Measurements from ENCODE around the gene ASB5. TPM values are rescaled to one million over a fixed set of nuclear protein-coding genes. Genes with fewer than 3 reads are reported as not detected.

ASB5 gene
- total and polyA plus RNA-seq, 10 of the 15 experiments (the other 5 are each of a cell fraction or from before 2014, with no cell fraction given) = not detected

GRCh38 chr4:176210101-176210500, 58.9 kb downstream of the ASB5 start:
- WGBS (ENCODE audit: insufficient coverage, insufficient replicate concordance, low lambda C conversion rate, missing lambda C conversion rate) = 65% methylated on average over 3 of the region's 3 CpGs
- CTCF ChIA-PET = interaction anchor here (1.1 kb wide), 2 partner anchors 8 to 15 kb away, joined by 3 to 6 read pairs; partner anchors contain the start of gene SPATA4
- intact Hi-C loops (cut with micrococcal nuclease; ENCODE audit: unreplicated experiment) = no loop called here

GRCh38 chr4:176209535-176209934, 59.5 kb downstream of the ASB5 start:
- in situ Hi-C loops (cut with MboI) = no loop called here
- no peak overlapping the region for H3K4me2 ChIP-seq (ENCODE audit: control insufficient read depth, insufficient read depth)
- H3K4me1 ChIP-seq (ENCODE audit: control insufficient read depth, insufficient read depth, low read length) = no peaks in the 10 kb centered on the region
- no peaks in the 10 kb centered on the region for H3K36me3 ChIP-seq (ENCODE audit: control insufficient read depth in 2 of 2, insufficient read depth in 2 of 2, low read length in 1 of 2)
- no peaks in the 10 kb centered on the region for H3K79me2 ChIP-seq (ENCODE audit: control insufficient read depth, insufficient read depth, low read length)
- no peak for FAIRE-seq
- H3K4me3 ChIP-seq = no peak overlapping the region
- no peak overlapping the region for H2AFZ ChIP-seq (ENCODE audit: control insufficient read depth, low read depth, low read length)
- CTCF ChIA-PET = interaction anchor here (1.1 kb wide), 1 partner anchor 14 kb away, joined by 3 read pairs; the partner anchor contains the start of gene SPATA4
- TF ChIP-seq WRNIP1 (IDR thresholded peaks at IDR 0.05; ENCODE audit: borderline replicate concordance, low read depth, low read length) (no peak), SUZ12 (IDR thresholded peaks at IDR 0.05; ENCODE audit: unreplicated experiment) (no peak), BHLHE40 (IDR thresholded peaks at IDR 0.05; ENCODE audit: borderline replicate concordance in 1 of 2, low read depth in 2 of 2, low read length in 1 of 2) (no peak), TCF7 (IDR thresholded peaks at IDR 0.05; ENCODE audit: borderline replicate concordance) (no peak), NBN (IDR thresholded peaks at IDR 0.05) (no peak), HCFC1 (IDR thresholded peaks at IDR 0.05; ENCODE audit: low read length) (no peak), IKZF1 (conservative IDR thresholded peaks at IDR 0.05) (no peak), ASH2L (IDR thresholded peaks at IDR 0.05; ENCODE audit: borderline replicate concordance, low read depth) (no peak), RB1 (IDR thresholded peaks at IDR 0.05; ENCODE audit: borderline replicate concordance) (no peak), POLR2AphosphoS2 (IDR thresholded peaks at IDR 0.05; ENCODE audit: low read depth, low read length) (no peak), ZZZ3 (IDR thresholded peaks at IDR 0.05; ENCODE audit: control insufficient read depth, insufficient read length, low read depth) (no peak)
- BruUV-seq (replicated peaks) = no TSS peak
- H3K9me3 ChIP-seq (replicated peaks; ENCODE audit: control insufficient read depth, insufficient read depth, low read length) = no peaks in the 10 kb centered on the region
- no peak overlapping the region for H3K9ac ChIP-seq (ENCODE audit: control insufficient read depth, insufficient read depth, low read length)
- WGBS (ENCODE audit: insufficient coverage, insufficient replicate concordance, low lambda C conversion rate, missing lambda C conversion rate) = 36% methylated on average over 4 of the region's 4 CpGs
- H3K27me3 ChIP-seq (replicated peaks in 1 of 2; ENCODE audit: control insufficient read depth in 2 of 2, insufficient read depth in 2 of 2, low read length in 1 of 2) = no peaks in the 10 kb centered on the region; a peak in 1 of 4 replicates
- H4K20me1 ChIP-seq (ENCODE audit: control insufficient read depth, insufficient read depth) = no peaks in the 10 kb centered on the region
- POLR2A ChIA-PET = no interaction called here
- intact Hi-C loops (cut with micrococcal nuclease; ENCODE audit: unreplicated experiment) = no loop called here
- no peak for DNase-seq (ENCODE audit: low read depth, low spot score)
- SMC1A ChIA-PET (ENCODE audit: uncharacterized antibody, unreplicated experiment) = no interaction called here
- ATAC-seq = no peak
- RAD21 ChIA-PET (ENCODE audit: unreplicated experiment) = no interaction called here
- no peak overlapping the region for H3K27ac ChIP-seq (ENCODE audit: control insufficient read depth, insufficient read depth)

More at GRCh38 chr4:176210101-176210500, 58.9 kb downstream of the ASB5 start:
- Histone ChIP-seq H3K27me3 (replicated peaks in 1 of 2; ENCODE audit: control insufficient read depth in 2 of 2, insufficient read depth in 2 of 2, low read length in 1 of 2) (no peaks in the 10 kb centered on the region; a peak in 1 of 4 replicates), H2AFZ (ENCODE audit: control insufficient read depth, low read depth, low read length) (no peak overlapping the region), H3K27ac (ENCODE audit: control insufficient read depth, insufficient read depth) (no peak overlapping the region), H3K4me1 (ENCODE audit: control insufficient read depth, insufficient read depth, low read length) (no peaks in the 10 kb centered on the region), H3K36me3 (ENCODE audit: control insufficient read depth in 2 of 2, insufficient read depth in 2 of 2, low read length in 1 of 2) (no peaks in the 10 kb centered on the region), H3K9ac (ENCODE audit: control insufficient read depth, insufficient read depth, low read length) (no peak overlapping the region), H4K20me1 (ENCODE audit: control insufficient read depth, insufficient read depth) (no peaks in the 10 kb centered on the region), H3K79me2 (ENCODE audit: control insufficient read depth, insufficient read depth, low read length) (no peaks in the 10 kb centered on the region), H3K4me2 (ENCODE audit: control insufficient read depth, insufficient read depth) (no peak overlapping the region), H3K9me3 (replicated peaks; ENCODE audit: control insufficient read depth, insufficient read depth, low read length) (no peaks in the 10 kb centered on the region), H3K4me3 (no peak overlapping the region)
- DNase-seq (ENCODE audit: low read depth, low spot score) (no peak), FAIRE-seq (no peak), ATAC-seq (no peak)
- ChIA-PET POLR2A (no interaction called here), RAD21 (ENCODE audit: unreplicated experiment) (no interaction called here), SMC1A (ENCODE audit: uncharacterized antibody, unreplicated experiment) (interaction anchor here (1.3 kb wide), 1 partner anchor 8 kb away, joined by 3 read pairs; no protein-coding TSS in a partner anchor)
- TF ChIP-seq NR2F1 (conservative IDR thresholded peaks at IDR 0.05) (no peak), SREBF2 (IDR thresholded peaks at IDR 0.05; ENCODE audit: low read length) (no peak), RBBP5 (conservative IDR thresholded peaks at IDR 0.05) (no peak), BHLHE40 (IDR thresholded peaks at IDR 0.05; ENCODE audit: borderline replicate concordance in 1 of 2, low read depth in 2 of 2, low read length in 1 of 2) (no peak)
- no TSS peak for BruUV-seq (replicated peaks)
- in situ Hi-C loops (cut with MboI) = no loop called here
